Measurements from ENCODE around the gene MTX1.
A peak's percentile ranks its signal among the peaks of the same experiment; 100 is the strongest.
"Not testable (repeated sequence)": the region's sequence is repeated elsewhere in the genome, so short reads cannot be mapped to it uniquely, and the experiment has no call there.

The MTX1 gene

GRCh38 chr1:155226188-155226909 is 17.9 kb downstream of the MTX1 start:
- H3K27ac ChIP-seq = peak overlapping the region; percentile 82
- TF ChIP-seq, protein P1, sequence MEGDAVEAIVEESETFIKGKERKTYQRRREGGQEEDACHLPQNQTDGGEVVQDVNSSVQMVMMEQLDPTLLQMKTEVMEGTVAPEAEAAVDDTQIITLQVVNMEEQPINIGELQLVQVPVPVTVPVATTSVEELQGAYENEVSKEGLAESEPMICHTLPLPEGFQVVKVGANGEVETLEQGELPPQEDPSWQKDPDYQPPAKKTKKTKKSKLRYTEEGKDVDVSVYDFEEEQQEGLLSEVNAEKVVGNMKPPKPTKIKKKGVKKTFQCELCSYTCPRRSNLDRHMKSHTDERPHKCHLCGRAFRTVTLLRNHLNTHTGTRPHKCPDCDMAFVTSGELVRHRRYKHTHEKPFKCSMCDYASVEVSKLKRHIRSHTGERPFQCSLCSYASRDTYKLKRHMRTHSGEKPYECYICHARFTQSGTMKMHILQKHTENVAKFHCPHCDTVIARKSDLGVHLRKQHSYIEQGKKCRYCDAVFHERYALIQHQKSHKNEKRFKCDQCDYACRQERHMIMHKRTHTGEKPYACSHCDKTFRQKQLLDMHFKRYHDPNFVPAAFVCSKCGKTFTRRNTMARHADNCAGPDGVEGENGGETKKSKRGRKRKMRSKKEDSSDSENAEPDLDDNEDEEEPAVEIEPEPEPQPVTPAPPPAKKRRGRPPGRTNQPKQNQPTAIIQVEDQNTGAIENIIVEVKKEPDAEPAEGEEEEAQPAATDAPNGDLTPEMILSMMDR (conservative IDR thresholded peaks at IDR 0.05) = peak; percentile 53

- peak overlapping the region; percentile 82 for H3K27ac ChIP-seq
- TF ChIP-seq, protein P1 (conservative IDR thresholded peaks at IDR 0.05) = no peak
These were observed 18.4 kb downstream of the MTX1 start for GRCh38 chr1:155226910-155227260.

GRCh38 chr1:155227261-155228095 is 19.0 kb downstream of the MTX1 start:
- TF ChIP-seq, protein P1 (conservative IDR thresholded peaks at IDR 0.05) = no peak
- H3K27ac ChIP-seq = peak overlapping the region; percentile 82

DNA sequence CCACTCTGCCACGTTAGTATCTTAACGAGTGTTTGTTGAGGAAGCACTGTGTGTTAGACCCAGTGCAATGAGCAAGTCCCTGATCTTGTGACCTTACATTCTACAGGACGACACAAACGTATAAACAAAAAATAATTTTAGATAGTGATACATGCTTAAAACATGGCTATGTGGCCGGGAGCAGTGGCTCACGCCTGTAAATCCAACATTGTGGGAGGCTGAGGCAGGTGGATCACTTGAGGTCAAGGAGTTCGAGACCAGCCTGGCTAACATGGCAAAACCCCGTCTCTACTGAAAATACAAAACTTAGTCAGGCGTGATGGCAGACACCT is 19.6 kb downstream of the MTX1 start:
- TF ChIP-seq, protein P1 (conservative IDR thresholded peaks at IDR 0.05) = no peak

DNA sequence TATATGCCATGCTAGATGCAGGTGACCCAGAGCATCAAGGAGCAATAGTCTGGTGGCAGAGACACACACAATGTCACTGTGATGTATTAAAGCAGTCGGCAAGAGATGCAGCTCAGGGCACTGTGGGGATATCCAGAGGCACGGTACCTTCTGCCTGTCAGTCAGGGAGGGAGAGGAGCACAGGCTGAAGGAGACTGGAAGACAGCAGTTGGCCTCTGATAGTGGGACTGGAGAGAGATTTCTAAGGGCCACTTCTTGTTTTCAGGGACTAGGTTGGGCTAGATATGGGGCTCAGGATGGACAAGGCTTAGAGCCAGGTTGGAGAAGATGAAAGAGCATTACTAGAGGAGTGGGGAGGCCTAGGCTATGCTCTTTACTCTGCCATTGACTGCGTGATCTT is 22.8 kb downstream of the MTX1 start:
- H3K27ac ChIP-seq = not testable (repeated sequence)

More for the DNA sequence above, 19.6 kb downstream of the MTX1 start:
- peak overlapping the region; percentile 82 for H3K27ac ChIP-seq

DNA sequence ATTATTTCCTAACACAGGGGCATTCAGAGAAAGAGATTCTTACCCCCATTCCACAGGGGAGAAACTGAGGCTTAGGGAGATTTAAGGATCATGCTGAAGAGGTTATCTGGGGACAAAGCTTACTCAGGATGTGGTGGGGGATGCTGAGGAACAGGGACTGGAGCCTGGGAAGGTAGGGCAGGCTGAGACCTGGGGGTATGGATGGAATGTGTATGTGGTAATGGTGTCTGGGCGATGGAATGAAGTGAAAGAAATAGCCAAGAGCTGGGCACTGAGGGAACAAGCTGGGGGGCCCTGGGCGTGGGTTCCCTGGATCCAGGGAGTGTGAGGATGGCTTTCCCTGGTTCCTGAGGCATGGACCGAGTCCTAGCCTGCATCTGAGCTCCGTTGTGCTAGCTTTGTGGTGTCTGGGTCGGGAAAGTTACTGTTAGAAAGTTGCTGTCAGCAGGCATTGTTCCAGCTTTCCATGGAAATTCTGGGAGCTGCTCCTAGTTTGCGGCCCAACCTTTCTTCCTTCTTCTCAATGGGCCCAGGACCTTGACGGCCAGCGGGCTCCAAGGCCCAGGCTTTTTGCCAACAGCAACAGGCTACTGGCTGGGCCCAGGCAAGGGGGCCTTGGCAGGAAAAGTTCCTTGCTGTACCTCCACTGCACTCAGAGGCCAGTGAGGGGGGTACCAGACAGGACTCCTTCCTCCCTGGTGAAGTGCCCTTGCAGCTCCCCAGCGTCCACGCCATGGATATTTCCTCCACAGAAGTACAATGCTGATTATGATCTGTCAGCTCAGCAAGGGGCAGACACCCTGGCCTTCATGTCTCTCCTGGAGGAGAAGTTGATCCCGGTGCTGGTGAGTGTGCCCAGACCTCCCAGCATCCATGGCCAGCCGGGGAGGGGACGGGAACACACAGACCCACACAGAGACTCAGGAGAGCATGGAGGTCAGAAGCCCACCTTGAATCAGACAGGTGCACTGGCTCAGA is 23.8 kb downstream of the MTX1 start:
- not testable (repeated sequence) for H3K27ac ChIP-seq

DNA sequence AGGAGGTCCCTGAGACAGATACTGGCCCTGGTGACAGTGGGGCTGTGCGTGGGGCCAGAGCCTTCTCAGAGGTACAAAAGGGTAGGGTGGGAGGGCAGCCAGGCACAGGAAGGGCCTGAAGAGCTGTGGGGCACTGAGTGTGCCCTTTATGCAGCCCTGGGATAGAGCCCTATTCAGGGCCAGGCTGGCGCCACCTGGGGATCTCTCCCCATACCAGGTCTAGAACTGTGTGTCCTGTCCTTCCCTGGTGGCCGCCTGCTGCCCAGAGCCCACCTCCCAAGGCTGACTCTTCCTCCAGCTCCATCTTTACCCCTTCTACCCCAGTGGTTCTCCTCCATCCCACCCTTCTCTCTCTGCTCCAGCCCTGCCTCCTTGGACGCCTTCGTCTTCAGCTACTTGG is 25.0 kb downstream of the MTX1 start:
- H3K27ac ChIP-seq = not testable (repeated sequence)

- not testable (repeated sequence) for H3K27ac ChIP-seq
These were observed 26.9 kb downstream of the MTX1 start for GRCh38 chr1:155235375-155235774.

DNA sequence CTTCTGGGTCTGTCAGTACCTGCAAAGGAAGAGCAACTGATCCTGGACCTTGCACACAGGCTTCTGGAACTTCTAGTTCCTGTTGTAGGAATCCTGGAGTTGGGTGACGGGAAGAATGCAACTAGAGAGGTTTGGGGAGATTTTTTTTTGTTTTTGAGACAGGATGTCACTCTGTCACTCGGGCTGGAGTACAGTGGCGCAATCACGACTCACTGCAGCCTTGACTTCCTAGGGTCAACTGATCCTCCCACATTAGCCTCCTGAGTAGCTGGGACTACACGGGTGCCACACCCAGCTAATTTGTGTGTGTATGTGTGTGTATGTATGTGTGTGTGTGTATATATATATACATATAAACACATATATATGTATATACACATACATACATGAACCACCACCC is 28.0 kb downstream of the MTX1 start:
- TF ChIP-seq, protein P1 (conservative IDR thresholded peaks at IDR 0.05) = no peak
- no peak overlapping the region for H3K27ac ChIP-seq

Data from VCaP (cell line).